ENCODE results near the gene GBX2.

GBX2 gene

DNA sequence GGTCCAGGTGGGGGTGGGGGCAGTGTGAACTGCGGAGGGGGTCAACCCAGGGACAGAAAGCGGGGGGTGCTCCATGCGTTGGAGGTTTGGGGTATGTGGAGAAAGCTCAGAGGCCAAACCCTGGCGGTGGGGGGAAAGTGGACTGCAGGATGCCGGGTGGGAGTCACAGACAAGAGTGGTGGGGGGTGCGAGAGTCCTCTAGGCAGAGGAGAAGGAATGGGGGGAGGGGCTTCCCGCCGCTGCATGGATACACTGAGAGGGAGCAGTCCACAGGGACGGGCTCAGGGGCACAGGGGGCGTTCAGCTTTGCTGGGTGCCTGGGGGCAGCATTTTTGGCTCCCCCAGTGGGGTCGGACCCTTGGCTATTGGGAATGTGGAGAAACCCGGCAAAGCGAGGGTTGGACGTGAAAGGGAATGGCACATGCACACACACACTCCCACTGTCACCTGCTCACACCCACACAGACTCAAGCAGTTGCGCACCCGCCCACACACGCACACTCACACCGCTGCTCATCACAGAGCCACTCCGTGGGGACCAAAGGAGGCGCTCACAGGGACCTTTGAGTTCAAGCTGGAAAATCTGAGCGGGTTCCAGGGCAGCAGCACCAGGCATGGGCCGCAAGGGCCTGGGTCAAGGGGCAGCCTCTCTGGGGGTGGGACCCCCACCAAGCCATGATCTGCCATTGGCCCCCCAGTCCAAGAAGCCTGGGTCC lies 7.7 kb downstream of the GBX2 start:
- no peak overlapping the region for H3K4me3 ChIP-seq (ENCODE audit: low read depth, low read length)
- no peak for DNase-seq (ENCODE audit: low read depth)
- TF ChIP-seq, protein P1, sequence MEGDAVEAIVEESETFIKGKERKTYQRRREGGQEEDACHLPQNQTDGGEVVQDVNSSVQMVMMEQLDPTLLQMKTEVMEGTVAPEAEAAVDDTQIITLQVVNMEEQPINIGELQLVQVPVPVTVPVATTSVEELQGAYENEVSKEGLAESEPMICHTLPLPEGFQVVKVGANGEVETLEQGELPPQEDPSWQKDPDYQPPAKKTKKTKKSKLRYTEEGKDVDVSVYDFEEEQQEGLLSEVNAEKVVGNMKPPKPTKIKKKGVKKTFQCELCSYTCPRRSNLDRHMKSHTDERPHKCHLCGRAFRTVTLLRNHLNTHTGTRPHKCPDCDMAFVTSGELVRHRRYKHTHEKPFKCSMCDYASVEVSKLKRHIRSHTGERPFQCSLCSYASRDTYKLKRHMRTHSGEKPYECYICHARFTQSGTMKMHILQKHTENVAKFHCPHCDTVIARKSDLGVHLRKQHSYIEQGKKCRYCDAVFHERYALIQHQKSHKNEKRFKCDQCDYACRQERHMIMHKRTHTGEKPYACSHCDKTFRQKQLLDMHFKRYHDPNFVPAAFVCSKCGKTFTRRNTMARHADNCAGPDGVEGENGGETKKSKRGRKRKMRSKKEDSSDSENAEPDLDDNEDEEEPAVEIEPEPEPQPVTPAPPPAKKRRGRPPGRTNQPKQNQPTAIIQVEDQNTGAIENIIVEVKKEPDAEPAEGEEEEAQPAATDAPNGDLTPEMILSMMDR (conservative IDR thresholded peaks at IDR 0.05; ENCODE audit: low read depth, low read length), result no peak

GRCh38 chr2:236159778-236160170 lies 8.4 kb downstream of the GBX2 start:
- TF ChIP-seq, protein P1 (conservative IDR thresholded peaks at IDR 0.05; ENCODE audit: low read depth, low read length), result no peak
- no peak for DNase-seq (ENCODE audit: low read depth)
- no peak overlapping the region for H3K4me3 ChIP-seq (ENCODE audit: low read depth, low read length)

DNA sequence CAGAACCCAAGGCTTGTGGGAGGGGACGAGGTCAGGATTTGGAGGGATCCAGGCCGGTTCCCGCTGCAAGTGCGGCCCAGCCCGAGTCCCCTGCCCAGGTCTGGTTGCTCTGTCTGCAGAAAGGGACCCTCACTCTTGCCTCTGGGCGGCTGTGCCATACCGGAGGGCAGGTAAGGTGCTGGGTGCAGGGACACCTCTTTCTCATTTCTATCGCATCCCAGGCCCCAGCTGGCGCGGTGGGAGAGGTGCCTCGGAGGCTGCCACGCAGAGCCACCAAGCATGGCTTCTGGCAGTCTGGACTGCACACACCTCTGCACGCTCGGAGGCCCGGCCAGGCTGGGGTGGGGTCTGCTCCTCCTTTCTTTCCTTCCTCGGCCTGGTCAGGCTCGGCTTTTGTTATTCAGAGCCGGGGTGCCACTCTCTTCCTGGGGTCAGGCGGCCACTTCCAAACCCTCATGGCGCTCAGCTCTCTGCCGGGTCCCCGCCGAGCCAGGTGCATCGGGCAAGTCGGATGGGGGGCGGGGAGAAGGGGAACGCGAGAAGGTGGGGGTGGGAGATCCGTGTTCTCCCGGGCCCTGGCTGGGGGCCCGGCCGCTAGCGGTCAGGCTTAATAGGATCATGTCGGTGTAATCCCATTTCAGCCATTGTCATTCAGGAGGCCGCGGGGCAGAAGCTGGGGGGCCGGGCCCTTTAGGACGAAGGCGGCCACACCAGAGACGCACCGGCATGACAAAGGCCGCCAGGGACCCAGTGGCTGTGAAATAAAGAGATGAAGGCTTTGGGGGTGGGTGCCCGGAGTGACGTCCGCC lies 9.0 kb downstream of the GBX2 start:
- no peak for DNase-seq (ENCODE audit: low read depth)
- TF ChIP-seq, protein P1 (conservative IDR thresholded peaks at IDR 0.05; ENCODE audit: low read depth, low read length), result no peak
- no peak overlapping the region for H3K4me3 ChIP-seq (ENCODE audit: low read depth, low read length)

DNA sequence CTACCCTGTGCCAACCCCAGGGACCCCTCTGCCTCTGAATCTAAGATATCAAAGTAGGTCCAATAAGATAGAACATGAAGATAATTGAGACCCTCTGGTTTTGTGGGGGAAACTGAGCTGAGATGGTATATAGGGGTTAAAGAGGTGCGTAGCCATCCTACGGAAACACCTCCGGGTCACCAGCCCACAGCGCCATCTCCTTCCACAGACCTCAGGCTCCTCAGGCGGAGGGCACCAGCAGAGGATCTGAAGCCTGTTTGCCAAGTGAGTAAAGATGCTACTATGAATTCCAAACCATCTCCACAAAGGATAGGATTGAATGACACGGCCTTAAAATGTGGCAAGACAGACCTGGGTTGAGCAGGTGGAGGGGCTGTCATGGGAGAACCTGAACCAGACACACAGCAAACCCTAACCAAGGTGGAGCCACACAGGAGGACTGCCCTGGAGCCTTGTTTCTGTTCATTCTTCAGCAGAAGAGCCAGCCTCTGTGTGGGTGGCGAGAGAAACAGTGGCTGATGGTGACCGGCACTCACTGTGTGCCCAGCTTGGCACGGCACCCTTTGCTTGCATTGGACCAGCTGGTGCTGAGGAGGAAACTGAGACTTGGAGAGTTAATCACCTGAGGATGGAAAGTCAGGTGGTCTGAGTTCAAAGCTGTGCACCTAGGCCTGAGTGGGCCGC lies 10.2 kb downstream of the GBX2 start:
- H3K4me3 ChIP-seq (ENCODE audit: low read depth, low read length), result no peak overlapping the region
- TF ChIP-seq, protein P1 (conservative IDR thresholded peaks at IDR 0.05; ENCODE audit: low read depth, low read length), result no peak
- no peak for DNase-seq (ENCODE audit: low read depth)

DNA sequence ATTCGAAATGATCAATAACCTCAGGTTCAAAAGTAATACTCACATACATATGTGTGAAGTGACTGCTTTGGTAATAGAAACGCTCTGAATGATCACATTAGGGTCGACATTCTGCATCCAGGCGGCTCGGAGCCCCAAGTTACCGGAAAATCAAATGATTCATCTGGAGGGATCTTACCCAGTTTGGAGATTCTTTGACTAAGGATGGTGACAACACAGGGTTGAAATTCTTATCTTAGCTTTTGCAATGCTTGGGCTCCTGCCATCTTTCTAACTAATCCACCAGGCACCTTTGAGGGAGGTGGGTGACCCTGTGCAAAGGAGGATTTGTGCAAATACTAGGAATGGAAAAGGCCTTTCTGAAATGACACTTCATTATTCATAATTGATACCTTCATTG lies 10.8 kb downstream of the GBX2 start:
- TF ChIP-seq, protein P1 (conservative IDR thresholded peaks at IDR 0.05; ENCODE audit: low read depth, low read length), result no peak
- no peak overlapping the region for H3K4me3 ChIP-seq (ENCODE audit: low read depth, low read length)
- no peak for DNase-seq (ENCODE audit: low read depth)

- no peak overlapping the region for H3K4me3 ChIP-seq (ENCODE audit: low read depth, low read length)
- DNase-seq (ENCODE audit: low read depth), result no peak
- TF ChIP-seq, protein P1 (conservative IDR thresholded peaks at IDR 0.05; ENCODE audit: low read depth, low read length), result no peak
Measured at GRCh38 chr2:236156860-236157194, 11.4 kb downstream of the GBX2 start.
